DMS53 (cell line): Measurements from ENCODE around the gene YIPF3.
"Not testable (repeated sequence)": the region's sequence is repeated elsewhere in the genome, so short reads cannot be mapped to it uniquely, and the experiment has no call there.

Experiments
- DNase-seq: peaks from one replicate; lab custom pipeline; 2025; lab: John Stamatoyannopoulos, UW

YIPF3 gene

GRCh38 chr6:43509984-43510826 lies 6.5 kb downstream of the YIPF3 start, which contains the start of gene LRRC73:
Gene LRRC73 (minus strand): TSS chr6:43510346. CDS start chr6:43509785, 561 bp downstream.
- DNase-seq, result peak; percentile 95

GRCh38 chr6:43509142-43509983 lies 7.4 kb downstream of the YIPF3 start:
- DNase-seq, result peak; percentile 62

GRCh38 chr6:43508481-43509141 lies 8.1 kb downstream of the YIPF3 start:
- no peak for DNase-seq

DNA sequence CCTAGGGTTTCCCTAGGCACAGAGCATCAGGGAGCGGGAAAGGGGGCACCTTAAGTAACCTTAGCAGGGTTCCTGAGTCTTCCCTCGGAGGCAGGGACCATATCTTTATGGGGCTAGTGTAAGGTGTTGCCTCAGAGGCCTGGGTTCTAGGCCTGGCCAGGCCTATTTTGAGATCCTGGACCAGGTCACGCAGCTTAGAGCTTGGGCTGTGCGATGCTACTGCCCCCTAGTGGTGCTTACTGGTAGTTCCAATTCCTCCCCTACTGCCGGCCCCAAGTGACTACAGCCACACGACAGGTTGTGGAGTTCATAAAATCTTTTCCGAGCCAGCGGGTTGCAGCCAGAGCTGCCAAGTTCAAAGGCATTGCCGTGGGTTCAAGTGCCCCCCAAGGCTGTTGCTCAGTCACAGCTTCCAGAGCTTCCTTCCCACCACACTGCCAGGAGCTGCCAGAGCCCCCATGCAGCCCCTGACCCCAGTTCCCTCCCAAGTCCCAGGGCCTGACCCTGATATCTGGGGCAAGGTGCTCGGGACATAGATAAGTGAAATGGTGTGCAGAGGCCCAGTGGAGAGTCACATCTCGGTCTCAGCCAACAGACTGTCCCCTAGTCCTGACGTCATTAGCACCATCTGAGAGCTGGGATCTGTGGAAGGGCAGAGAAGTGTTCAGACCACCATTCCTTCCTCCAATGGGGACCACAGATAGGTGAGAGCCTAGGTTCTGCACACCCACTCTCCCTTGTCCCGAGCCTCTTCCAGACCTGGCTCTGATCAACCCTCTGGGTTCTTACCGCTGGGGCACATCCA lies 9.9 kb downstream of the YIPF3 start:
- peak; percentile 86 for DNase-seq

DNA sequence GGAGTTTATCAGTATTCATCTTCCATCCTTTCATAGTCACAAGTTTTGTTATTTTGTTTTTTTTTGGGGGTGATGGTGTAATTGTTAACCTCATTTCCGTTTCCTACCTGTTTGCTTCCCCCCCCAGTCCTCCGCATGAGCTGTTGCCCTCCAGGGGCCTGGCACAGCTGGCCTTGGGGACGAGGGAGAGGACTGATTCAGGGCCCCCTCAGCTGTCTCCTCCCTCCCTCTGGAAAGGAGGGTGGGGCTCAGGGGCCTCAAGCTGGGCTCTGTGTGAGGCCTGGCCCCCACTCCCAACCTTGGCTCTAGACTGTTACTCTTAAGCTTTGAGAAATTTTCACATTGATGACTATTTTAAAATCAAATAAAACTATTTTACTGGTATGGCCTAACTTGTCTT lies 10.6 kb downstream of the YIPF3 start:
- no peak for DNase-seq

GRCh38 chr6:43505718-43506117 lies 11.0 kb downstream of the YIPF3 start:
- DNase-seq, result no peak

DNA sequence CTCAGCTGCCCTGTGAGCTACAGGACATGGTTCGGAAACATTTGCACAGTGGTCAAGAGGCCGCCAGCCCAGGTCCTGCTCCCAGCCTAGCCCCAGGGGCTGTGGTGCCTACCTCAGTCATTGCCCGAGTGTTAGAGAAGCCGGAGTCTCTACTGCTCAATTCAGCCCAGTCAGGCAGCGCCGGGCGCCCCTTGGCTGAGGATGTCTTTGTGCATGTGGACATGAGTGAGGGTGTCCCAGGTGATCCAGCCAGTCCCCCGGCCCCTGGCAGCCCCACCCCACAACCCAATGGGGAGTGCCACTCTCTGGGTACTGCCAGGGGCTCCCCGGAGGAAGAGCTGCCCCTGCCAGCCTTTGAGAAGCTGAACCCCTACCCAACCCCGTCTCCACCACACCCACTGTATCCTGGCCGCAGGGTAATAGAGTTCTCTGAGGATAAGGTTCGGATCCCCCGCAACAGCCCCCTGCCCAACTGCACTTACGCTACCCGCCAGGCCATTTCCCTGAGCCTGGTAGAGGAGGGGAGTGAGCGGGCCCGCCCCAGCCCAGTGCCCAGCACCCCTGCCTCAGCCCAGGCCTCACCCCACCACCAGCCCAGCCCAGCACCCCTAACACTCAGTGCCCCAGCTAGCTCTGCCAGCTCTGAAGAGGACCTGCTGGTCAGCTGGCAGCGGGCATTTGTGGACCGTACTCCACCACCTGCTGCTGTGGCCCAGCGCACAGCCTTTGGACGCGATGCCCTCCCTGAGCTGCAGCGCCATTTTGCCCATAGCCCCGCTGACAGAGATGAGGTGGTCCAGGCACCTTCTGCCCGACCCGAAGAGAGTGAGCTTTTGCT lies 11.8 kb downstream of the YIPF3 start:
- DNase-seq, result no peak

GRCh38 chr6:43503443-43503842 lies 13.3 kb downstream of the YIPF3 start:
- no peak for DNase-seq

- no peak for DNase-seq
These were observed 14.1 kb downstream of the YIPF3 start for GRCh38 chr6:43502666-43503065.

GRCh38 chr6:43500921-43501320 lies 15.8 kb downstream of the YIPF3 start:
- DNase-seq, result no peak

DNA sequence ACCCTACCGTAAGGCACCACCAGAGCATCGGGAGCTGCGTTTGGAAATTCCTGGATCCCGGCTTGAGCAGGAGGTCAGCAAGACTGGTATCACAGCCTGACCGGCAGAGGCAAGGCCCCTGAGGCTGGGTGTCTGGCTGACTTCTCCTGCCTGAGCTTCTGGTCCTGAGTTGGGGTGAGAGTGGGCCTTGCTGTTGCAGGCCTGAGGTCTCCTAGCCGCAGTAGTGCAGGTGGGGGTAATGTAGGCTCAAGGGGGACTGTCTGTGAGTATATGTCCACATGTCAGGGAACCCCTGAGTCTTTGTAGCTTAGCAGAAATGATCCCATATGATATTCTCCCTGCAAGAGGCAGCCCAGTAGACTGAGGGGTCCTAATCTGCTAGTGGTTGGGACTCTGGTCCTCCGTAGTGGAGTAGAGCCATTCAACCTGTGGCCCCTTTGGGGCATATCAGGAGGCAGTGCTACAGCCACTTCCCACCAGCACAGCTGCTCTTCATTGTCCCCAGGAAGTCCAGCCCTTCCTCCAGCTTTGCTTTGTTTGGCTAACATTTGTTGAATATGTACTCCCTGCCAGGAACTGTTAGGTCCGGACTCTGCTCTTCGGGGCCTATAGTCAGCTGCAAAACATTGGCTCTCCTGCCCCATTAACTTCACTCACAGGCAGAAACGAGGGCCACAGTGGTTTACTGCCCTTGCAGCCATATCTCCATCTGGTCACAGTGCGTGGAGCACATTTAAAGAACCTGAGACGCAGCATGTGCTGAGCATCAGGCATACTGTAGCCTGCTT lies 17.5 kb downstream of the YIPF3 start:
- DNase-seq, result no peak

DNA sequence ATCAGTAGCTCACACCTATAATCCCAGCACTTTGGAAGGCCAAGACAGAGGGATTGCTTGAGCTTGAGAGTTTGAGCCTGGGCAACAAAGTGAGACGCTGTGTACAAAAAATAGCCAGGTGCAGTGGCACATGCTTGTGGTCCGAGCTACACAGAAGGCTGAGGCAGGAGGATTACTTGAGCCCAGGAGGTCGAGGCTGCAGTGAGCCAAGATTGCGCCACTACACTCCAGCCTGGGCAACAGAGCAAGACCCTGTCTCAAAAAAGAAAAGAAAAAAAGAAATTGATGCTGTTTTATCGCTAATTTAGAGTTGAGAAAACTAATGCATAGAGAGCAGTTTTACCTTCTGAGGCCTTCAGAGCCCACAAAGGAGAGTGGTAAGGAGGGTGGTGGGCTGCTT lies 18.4 kb downstream of the YIPF3 start:
- DNase-seq, result not testable (repeated sequence)

DNA sequence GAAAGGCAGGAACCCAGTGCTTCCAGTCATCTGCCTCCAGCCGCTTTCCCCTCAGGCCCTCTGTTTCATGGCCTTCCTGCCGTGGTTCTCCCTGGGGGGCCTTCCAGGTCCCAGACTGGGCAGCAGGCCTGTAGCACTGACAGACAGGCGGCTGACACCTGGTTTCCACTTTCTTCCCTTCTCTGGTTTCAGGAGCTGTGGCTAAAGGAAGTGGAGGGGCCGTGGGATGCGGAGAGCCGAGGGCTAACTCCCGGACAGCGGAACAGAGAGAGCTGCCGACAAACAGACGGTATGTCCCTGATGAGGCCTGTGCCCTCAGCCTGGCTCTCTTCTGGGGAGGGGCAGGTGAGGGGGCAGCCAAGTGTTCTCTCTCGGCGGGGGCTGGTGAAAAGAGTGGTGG lies 19.0 kb downstream of the YIPF3 start:
- no peak for DNase-seq

GRCh38 chr6:43497129-43497396 lies 19.7 kb downstream of the YIPF3 start:
- no peak for DNase-seq

DNA sequence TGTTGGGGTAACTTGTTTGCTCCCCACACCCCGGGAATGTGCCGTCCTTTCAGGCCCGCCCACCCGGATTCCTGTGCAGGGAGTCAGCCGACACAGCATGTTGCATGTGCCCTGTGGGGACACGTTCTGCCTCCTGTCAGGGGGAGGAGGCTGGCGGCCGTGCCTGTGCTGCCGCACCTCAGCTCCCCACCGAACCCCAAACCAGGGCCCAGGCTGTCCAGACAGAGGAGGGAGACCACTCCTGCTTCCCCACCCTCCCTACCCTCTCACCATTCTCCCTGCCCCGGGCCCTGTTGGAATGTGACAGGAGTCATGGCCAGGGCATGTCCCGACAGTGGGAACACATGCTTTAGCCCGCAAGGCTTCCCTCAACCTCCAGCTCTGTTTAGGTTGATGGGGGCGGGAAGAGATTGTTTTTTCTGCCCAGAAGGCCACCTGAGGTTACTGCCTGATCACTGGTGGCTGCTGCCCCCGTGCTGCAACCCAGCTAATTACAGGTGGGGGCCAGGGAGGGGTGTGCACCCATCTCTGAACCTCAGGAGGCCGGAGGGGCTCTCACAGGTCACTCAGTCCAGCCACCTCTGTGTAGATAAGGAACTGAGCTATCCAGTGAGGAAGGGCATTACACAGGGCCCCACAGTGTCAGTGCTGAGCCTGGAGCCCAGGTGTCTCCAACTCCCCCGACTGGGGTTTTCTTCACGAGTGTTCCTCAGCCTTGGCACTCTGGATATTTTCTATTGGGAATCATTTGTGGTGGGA lies 20.2 kb downstream of the YIPF3 start:
- peak; percentile 38 for DNase-seq

DNA sequence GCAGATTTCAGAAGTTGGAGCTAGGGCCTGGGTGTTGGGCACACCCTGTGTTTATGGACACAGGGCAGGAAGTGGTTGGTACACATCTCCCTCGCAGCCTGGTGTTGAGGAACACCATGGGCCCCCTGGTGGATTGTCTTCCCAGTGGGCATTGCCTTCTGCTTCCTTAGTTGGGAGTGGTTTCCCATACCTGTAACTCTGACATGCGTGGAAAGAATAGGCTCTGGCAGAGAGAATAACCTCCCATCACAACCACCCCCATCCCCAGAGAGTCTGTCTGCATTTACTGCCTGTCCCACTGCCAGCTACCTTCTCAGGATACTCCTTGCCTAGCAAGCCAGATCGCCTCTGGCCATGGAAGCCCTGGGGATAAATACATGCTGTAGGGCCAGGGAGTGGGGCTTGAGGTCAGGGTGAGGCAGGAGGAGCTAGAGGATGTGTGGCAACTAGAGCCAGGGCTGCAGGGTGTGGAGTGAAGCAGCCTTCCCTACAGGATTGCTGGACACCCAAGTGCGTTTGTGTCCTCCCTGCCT lies 21.3 kb downstream of the YIPF3 start:
- peak; percentile 22 for DNase-seq

GRCh38 chr6:43494766-43495165 lies 22.0 kb downstream of the YIPF3 start:
- no peak for DNase-seq

DNA sequence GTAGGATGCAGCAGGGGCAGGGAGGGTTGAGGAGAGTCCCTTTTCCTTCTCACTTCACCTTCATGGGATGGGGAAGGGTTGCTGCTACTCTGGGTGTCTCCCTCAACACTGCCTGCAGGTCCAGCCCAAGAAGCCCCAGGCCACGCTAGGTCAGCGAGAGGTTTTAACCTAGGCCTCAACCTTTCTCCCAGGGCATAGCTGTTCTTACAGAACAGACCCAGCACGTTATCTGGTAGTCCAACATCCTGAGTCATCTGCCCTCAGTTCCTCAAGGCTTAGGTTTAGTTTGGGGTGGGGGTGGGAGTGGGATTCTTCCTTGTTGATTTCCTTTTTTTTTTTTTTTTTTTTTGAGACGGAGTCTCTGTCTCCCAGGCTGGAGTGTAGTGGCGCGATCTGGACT lies 22.4 kb downstream of the YIPF3 start:
- no peak for DNase-seq

DNA sequence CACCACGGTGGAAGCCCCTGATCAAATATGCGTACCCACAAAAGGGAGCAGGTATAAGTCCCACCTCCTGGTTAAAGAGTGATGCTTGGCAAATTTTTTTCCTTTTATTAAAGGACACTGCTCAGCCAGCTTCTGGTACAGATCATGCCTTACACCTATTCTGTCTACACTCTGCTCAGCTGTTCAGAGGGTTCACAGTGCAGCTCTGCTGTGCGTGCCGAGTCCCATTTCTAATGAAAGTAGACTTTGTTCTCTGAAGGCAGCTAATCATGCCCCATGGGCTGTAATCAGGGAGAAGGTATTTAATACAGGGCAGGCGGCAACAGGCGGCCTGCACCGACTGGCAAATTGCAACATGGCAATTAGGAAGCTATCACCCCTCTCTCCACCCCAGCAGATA lies 22.9 kb downstream of the YIPF3 start:
- no peak for DNase-seq
